ENCODE data around the gene IFI44L. TPM values are rescaled to one million over a fixed set of nuclear protein-coding genes. Genes with fewer than 3 reads are reported as not detected.

Gene IFI44L
- total and polyA plus RNA-seq, 2 of the 13 experiments (the other 11 are each of a cell fraction or from before 2014, with no cell fraction given): 0.04 TPM

DNA sequence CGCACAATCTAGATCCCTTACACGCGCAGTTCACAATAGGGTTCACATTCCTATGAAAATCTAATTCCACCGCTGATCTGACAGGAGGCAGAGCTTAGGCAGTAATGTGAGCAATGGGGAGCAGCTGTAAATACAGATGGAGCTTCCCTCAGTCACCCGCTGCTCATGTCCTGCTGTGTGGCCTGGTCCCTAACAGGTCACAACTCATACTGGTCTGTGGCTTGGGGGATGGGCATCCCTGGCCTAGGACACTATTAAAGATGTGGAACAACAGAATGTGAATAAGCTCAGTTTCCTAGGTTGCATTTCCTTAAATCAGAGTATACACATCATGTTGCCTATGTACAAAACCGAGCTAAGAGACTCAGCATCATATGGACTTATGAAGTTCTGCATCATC is 45.6 kb downstream of the IFI44L start:
- Histone ChIP-seq H3K4me1 (ENCODE audit: insufficient read depth, low read length) (no peaks in the 10 kb centered on the region), H3K4me2 (ENCODE audit: low read depth, low read length) (no peak overlapping the region), H4K20me1 (ENCODE audit: insufficient read depth, low read length) (no peaks in the 10 kb centered on the region), H3K27ac (ENCODE audit: extremely low read length, insufficient read depth, low read length) (no peak overlapping the region), H2AFZ (ENCODE audit: low read length) (no peak overlapping the region), H3K27me3 (ENCODE audit: control insufficient read depth in 1 of 2, insufficient read depth in 2 of 2, low read length in 2 of 2) (no peaks in the 10 kb centered on the region), H3K4me3 (replicated peaks in 1 of 3; ENCODE audit: insufficient read depth in 1 of 3, low read depth in 2 of 3, low read length in 3 of 3) (no peak overlapping the region), H3K36me3 (replicated peaks in 1 of 2; ENCODE audit: control insufficient read depth in 1 of 2, insufficient read depth in 2 of 2, low read length in 2 of 2) (no peaks in the 10 kb centered on the region), H3K9ac (ENCODE audit: insufficient read depth, low read depth, low read length) (no peak overlapping the region), H3K79me2 (ENCODE audit: insufficient read depth, low read length) (no peaks in the 10 kb centered on the region), H3K9me3 (ENCODE audit: low read length) (no peaks in the 10 kb centered on the region)
- ChIA-PET POLR2A (no interaction called here), CTCF (ENCODE audit: low intra/inter-chr PET ratio, low total read pairs) (no interaction called here)
- in situ Hi-C loops (cut with HindIII; ENCODE audit: extremely low pct_ligation_motif_present, low pct_unique_long_range_greater_than_20kb) (no loop called here), intact Hi-C loops (cut with micrococcal nuclease; ENCODE audit: unreplicated experiment) (no loop called here)
- FAIRE-seq (no peak), DNase-seq (ENCODE audit: low spot score) (no peak), ATAC-seq (no peak)
- TF ChIP-seq RFX5 (IDR thresholded peaks at IDR 0.05; ENCODE audit: low read depth, low read length) (no peak), PHF20 (CRISPR knock-in tag; IDR thresholded peaks at IDR 0.05) (no peak), CCDC6 (CRISPR knock-in tag; IDR thresholded peaks at IDR 0.05) (no peak), PITX1 (CRISPR knock-in tag; IDR thresholded peaks at IDR 0.05) (no peak), KLF9 (CRISPR knock-in tag; IDR thresholded peaks at IDR 0.05; ENCODE audit: low read depth) (no peak), HNRNPLL (IDR thresholded peaks at IDR 0.05; ENCODE audit: low read depth, low read length, poor library complexity, severe bottlenecking) (no peak), ZNF891 (CRISPR knock-in tag; IDR thresholded peaks at IDR 0.05) (no peak), ZNF317 (CRISPR knock-in tag; IDR thresholded peaks at IDR 0.05) (no peak), PPARG (CRISPR knock-in tag; conservative IDR thresholded peaks at IDR 0.05) (no peak), ZFYVE20 (CRISPR knock-in tag; IDR thresholded peaks at IDR 0.05; ENCODE audit: borderline replicate concordance, low read depth) (no peak), MAFK (conservative IDR thresholded peaks at IDR 0.05 in 1 of 2, IDR thresholded peaks at IDR 0.05 in 1 of 2; ENCODE audit: low read length in 2 of 2) (no peak)
- TF ChIP-seq, protein P1, sequence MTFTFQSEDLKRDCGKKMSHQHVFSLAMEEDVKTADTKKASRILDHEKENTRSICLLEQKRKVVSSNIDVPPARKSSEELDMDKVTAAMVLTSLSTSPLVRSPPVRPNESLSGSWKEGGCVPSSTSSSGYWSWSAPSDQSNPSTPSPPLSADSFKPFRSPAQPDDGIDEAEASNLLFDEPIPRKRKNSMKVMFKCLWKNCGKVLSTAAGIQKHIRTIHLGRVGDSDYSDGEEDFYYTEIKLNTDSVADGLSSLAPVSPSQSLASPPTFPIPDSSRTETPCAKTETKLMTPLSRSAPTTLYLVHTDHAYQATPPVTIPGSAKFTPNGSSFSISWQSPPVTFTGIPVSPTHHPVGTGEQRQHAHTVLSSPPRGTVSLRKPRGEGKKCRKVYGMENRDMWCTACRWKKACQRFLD (CRISPR knock-in tag; IDR thresholded peaks at IDR 0.05; ENCODE audit: borderline replicate concordance): no peak
- TF ChIP-seq, protein P2, sequence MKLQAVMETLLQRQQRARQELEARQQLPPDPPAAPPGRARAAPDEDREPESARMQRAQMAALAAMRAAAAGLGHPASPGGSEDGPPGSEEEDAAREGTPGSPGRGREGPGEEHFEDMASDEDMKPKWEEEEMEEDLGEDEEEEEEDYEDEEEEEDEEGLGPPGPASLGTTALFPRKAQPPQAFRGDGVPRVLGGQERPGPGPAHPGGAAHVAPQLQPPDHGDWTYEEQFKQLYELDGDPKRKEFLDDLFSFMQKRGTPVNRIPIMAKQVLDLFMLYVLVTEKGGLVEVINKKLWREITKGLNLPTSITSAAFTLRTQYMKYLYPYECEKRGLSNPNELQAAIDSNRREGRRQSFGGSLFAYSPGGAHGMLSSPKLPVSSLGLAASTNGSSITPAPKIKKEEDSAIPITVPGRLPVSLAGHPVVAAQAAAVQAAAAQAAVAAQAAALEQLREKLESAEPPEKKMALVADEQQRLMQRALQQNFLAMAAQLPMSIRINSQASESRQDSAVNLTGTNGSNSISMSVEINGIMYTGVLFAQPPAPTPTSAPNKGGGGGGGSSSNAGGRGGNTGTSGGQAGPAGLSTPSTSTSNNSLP (IDR thresholded peaks at IDR 0.05; ENCODE audit: low read depth, low read length): no peak
- TF ChIP-seq, protein P3, sequence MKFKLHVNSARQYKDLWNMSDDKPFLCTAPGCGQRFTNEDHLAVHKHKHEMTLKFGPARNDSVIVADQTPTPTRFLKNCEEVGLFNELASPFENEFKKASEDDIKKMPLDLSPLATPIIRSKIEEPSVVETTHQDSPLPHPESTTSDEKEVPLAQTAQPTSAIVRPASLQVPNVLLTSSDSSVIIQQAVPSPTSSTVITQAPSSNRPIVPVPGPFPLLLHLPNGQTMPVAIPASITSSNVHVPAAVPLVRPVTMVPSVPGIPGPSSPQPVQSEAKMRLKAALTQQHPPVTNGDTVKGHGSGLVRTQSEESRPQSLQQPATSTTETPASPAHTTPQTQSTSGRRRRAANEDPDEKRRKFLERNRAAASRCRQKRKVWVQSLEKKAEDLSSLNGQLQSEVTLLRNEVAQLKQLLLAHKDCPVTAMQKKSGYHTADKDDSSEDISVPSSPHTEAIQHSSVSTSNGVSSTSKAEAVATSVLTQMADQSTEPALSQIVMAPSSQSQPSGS (CRISPR knock-in tag; IDR thresholded peaks at IDR 0.05): no peak
- TF ChIP-seq, protein P4, sequence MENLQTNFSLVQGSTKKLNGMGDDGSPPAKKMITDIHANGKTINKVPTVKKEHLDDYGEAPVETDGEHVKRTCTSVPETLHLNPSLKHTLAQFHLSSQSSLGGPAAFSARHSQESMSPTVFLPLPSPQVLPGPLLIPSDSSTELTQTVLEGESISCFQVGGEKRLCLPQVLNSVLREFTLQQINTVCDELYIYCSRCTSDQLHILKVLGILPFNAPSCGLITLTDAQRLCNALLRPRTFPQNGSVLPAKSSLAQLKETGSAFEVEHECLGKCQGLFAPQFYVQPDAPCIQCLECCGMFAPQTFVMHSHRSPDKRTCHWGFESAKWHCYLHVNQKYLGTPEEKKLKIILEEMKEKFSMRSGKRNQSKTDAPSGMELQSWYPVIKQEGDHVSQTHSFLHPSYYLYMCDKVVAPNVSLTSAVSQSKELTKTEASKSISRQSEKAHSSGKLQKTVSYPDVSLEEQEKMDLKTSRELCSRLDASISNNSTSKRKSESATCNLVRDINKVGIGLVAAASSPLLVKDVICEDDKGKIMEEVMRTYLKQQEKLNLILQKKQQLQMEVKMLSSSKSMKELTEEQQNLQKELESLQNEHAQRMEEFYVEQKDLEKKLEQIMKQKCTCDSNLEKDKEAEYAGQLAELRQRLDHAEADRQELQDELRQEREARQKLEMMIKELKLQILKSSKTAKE (CRISPR knock-in tag; IDR thresholded peaks at IDR 0.05; ENCODE audit: borderline replicate concordance): no peak
- 61% methylated on average over 6 of the region's 6 CpGs for WGBS (ENCODE audit: low lambda C conversion rate)
- BruUV-seq (replicated peaks): no TSS peak
